Measurements from ENCODE around the gene CDH3.

The CDH3 gene

GRCh38 chr16:68737730-68738629, 92.9 kb downstream of the CDH3 start:
- DNase-seq (ENCODE audit: low read depth in 3 of 3): no peak

GRCh38 chr16:68739964-68740627, 95.0 kb downstream of the CDH3 start:
- no peak for DNase-seq (ENCODE audit: low read depth in 3 of 3)

- no peak for DNase-seq (ENCODE audit: low read depth in 3 of 3)
Observed at GRCh38 chr16:68740628-68741346, 95.7 kb downstream of the CDH3 start.

GRCh38 chr16:68743664-68744063, 98.6 kb downstream of the CDH3 start:
- DNase-seq (ENCODE audit: low read depth in 3 of 3): no peak

DNA sequence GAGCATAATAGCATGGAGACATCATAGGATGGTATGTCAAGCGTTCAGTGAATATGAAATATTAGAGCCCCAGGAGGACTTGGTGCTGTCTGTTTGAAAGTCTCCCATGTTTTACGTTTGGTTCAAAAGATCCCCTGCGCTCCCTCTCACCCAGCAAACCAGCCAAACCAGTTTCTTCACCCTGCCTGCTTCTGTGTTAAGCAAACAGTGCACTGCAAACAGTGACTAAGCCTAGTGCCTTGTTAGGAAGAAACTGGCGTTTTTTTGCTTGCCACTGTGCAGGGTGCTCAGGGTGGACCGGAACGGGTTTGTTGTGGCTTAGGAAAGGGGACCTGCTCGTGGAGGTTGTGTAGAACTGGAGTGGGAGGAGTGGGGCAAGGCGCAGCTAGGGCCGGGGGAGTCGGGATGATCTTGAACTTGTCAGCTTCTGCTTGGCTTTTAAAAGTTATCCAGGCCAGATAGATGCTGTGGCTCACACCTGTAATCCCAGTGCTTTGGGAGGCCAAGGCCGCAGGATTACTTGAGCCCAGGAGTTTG, 99.7 kb downstream of the CDH3 start:
- DNase-seq (ENCODE audit: low read depth in 3 of 3): no peak

GRCh38 chr16:68746951-68747350, 101.8 kb downstream of the CDH3 start:
- DNase-seq (ENCODE audit: low read depth in 3 of 3): no peak

DNA sequence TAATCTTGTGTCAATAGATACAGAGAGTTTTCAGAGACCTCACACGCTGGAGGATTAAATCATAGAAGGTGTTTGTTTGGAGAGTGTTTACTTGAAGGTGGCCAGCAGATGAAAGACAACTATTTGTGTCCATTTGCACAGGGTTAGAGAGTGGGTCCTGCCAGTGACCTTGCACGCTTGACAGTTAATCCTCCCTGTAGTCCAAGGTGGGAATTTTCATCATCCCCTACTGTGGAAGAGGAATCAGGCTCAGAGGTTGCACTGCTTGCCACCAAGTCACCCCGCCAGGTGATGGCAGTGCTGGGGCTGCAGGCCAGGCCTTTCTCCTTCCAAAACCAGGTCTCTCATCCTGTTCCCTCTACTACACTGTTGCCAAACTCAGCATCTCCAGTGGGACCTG, 104.3 kb downstream of the CDH3 start:
- DNase-seq (ENCODE audit: low read depth in 3 of 3): no peak
